Posterior vena cava (tissue), 2 donors: ENCODE data around the gene TBC1D1. TPM values are rescaled to one million over a fixed set of nuclear protein-coding genes. Genes with fewer than 3 reads are reported as not detected.

Experiments used
- DNase-seq: peaks from one replicate; pipeline ENCODE4 v3.0.0-alpha.2; 2020; ENCODE audit warnings: low spot score
- intact Hi-C, 2 donors: fragments of 100-400 bp; cut with DNase I; formaldehyde crosslinking; loops; one replicate each; pipeline versions ENCODE4 v1.14.1 to v1.14.2; 2022 to 2023
- long read RNA-seq, 2 donors: library from polyadenylated mRNA; unstranded; transcript quantifications; one replicate each; pipeline ENCODE4 v2.0.0, GENCODE V29; 2020 to 2021
- total RNA-seq, 2 donors: library from RNA; stranded (reverse); fragmentation: NEBNext Ultra II Directional; extraction: Animal tissue kit (Norgen Biotek cat#: 25700); gene quantifications; one replicate each; pipeline ENCODE4 v1.2.1, GENCODE V29; 2021
- donor health status: DM: yes; HTN: yes; CAD: no.
- donor health status: DM: yes; HTN: yes; CAD: no.

TBC1D1 gene
- total RNA-seq, result 100 to 1,000 TPM in 1 of 2 donors, 10 to 100 TPM in 1; 94.7 to 152 TPM
- long read RNA-seq, donor 1, full-length matches to known transcripts, result 1 of 42 reads
- long read RNA-seq, donor 1, partial matches to known transcripts, result 21 of 42 reads
- long read RNA-seq, donor 1, other reads (novel, unspliced or antisense), result 20 of 42 reads
- long read RNA-seq, donor 2, partial matches to known transcripts, result 31 of 63 reads
- long read RNA-seq, donor 2, other reads (novel, unspliced or antisense), result 31 of 63 reads

- intact Hi-C loops, result loop anchor here (5.0 to 10.0 kb wide), 3 partner anchors 66 to 84 kb away; partner anchors contain the start of gene PGM2 (in 1 of the 2)
- peak; percentile 89 for DNase-seq
Observed at GRCh38 chr4:37890801-37891259, at the start of gene TBC1D1. TBC1D1 (plus strand) TSS chr4:37891084; CDS start chr4:37902096, 11,012 bp downstream.

GRCh38 chr4:37844204-37844603 is 46.7 kb upstream of the TBC1D1 start:
- DNase-seq, result no peak

GRCh38 chr4:37845201-37845600 is 45.7 kb upstream of the TBC1D1 start:
- intact Hi-C loops, result no loop called here
- DNase-seq, result no peak

More at GRCh38 chr4:37844204-37844603, 46.7 kb upstream of the TBC1D1 start:
- intact Hi-C loops, result no loop called here

GRCh38 chr4:37847311-37847884 is 43.5 kb upstream of the TBC1D1 start:
- intact Hi-C loops, result no loop called here
- no peak for DNase-seq

- intact Hi-C loops, result no loop called here
- DNase-seq, result no peak
Observed at GRCh38 chr4:37852376-37852775, 38.5 kb upstream of the TBC1D1 start.

GRCh38 chr4:37858112-37858511 is 32.8 kb upstream of the TBC1D1 start:
- DNase-seq, result no peak
- intact Hi-C loops, result no loop called here

- DNase-seq, result no peak
- intact Hi-C loops, result loop anchor here in 1 of 2 donors (1.0 kb wide), 1 partner anchor 37 kb away; no protein-coding TSS in a partner anchor
Observed at GRCh38 chr4:37858872-37859271, 32.0 kb upstream of the TBC1D1 start.

- intact Hi-C loops, result no loop called here
- no peak for DNase-seq
Observed at GRCh38 chr4:37860266-37860665, 30.6 kb upstream of the TBC1D1 start.

GRCh38 chr4:37862961-37863360 is 27.9 kb upstream of the TBC1D1 start:
- intact Hi-C loops, result no loop called here
- no peak for DNase-seq

- intact Hi-C loops, result no loop called here
- no peak for DNase-seq
Observed at GRCh38 chr4:37864786-37865185, 26.1 kb upstream of the TBC1D1 start.

GRCh38 chr4:37865450-37865849 is 25.4 kb upstream of the TBC1D1 start:
- DNase-seq, result no peak
- intact Hi-C loops, result no loop called here

- intact Hi-C loops, result no loop called here
- DNase-seq, result no peak
Observed at GRCh38 chr4:37867102-37867501, 23.8 kb upstream of the TBC1D1 start.

GRCh38 chr4:37868238-37868637 is 22.6 kb upstream of the TBC1D1 start:
- no peak for DNase-seq
- intact Hi-C loops, result no loop called here

- DNase-seq, result no peak
- intact Hi-C loops, result loop anchor here in 1 of 2 donors (10.0 kb wide), 1 partner anchor 132 kb away; no protein-coding TSS in a partner anchor
Observed at GRCh38 chr4:37872310-37872988, 18.4 kb upstream of the TBC1D1 start.

- intact Hi-C loops, result loop anchor here in 1 of 2 donors (10.0 kb wide), 1 partner anchor 131 kb away; no protein-coding TSS in a partner anchor
- no peak for DNase-seq
Observed at GRCh38 chr4:37873386-37873785, 17.5 kb upstream of the TBC1D1 start.

- DNase-seq, result no peak
- intact Hi-C loops, result loop anchor here in 1 of 2 donors (10.0 kb wide), 1 partner anchor 129 kb away; no protein-coding TSS in a partner anchor
Observed at GRCh38 chr4:37876156-37876555, 14.7 kb upstream of the TBC1D1 start.

- DNase-seq, result no peak
- intact Hi-C loops, result loop anchor here in 1 of 2 donors (10.0 kb wide), 1 partner anchor 125 kb away; no protein-coding TSS in a partner anchor
Observed at GRCh38 chr4:37879365-37879764, 11.5 kb upstream of the TBC1D1 start.

GRCh38 chr4:37881811-37882210 is 9.1 kb upstream of the TBC1D1 start:
- no peak for DNase-seq
- intact Hi-C loops, result no loop called here

- no peak for DNase-seq
- intact Hi-C loops, result no loop called here
Observed at GRCh38 chr4:37882665-37883296, 8.1 kb upstream of the TBC1D1 start.
